ENCODE results near the gene KDM5A. TPM values are rescaled to one million over a fixed set of nuclear protein-coding genes. Genes with fewer than 3 reads are reported as not detected.

The KDM5A gene
- total RNA-seq, 1 experiment from 2014 or later: 56.9 TPM

GRCh38 chr12:272942-273341 is 116.2 kb downstream of the KDM5A start:
- Histone ChIP-seq H3T11ph (ENCODE audit: low read length) (no peak overlapping the region), H2BK5ac (ENCODE audit: insufficient read length, low read length) (no peak overlapping the region), H3K9ac (ENCODE audit: extremely low read depth, insufficient read length, low read length) (no peak overlapping the region), H3K27me3 (ENCODE audit: insufficient read depth, low read length) (no peaks in the 10 kb centered on the region), H4K91ac (ENCODE audit: insufficient read length, low read depth, low read length) (no peak overlapping the region), H2AFZ (ENCODE audit: low read length) (no peak overlapping the region), H2BK20ac (ENCODE audit: low read depth, low read length, poor library complexity, severe bottlenecking) (no peak overlapping the region), H2BK15ac (ENCODE audit: low read depth, low read length) (no peak overlapping the region), H3K27ac (ENCODE audit: insufficient read length, low read depth, low read length) (no peak overlapping the region), H3K79me2 (ENCODE audit: insufficient read depth, low read length) (no peaks in the 10 kb centered on the region), H3K56ac (ENCODE audit: insufficient read length, low read depth, low read length) (no peak overlapping the region), H3K18ac (ENCODE audit: insufficient read length, low read depth, low read length) (no peak overlapping the region), H3K9me3 (ENCODE audit: control insufficient read depth, low read depth, low read length) (no peaks in the 10 kb centered on the region), H3K23me2 (ENCODE audit: insufficient read length, low read depth, low read length, poor library complexity, severe bottlenecking) (no peaks in the 10 kb centered on the region), H4K20me1 (ENCODE audit: control insufficient read depth, insufficient read depth, insufficient read length) (no peaks in the 10 kb centered on the region), H2AK5ac (ENCODE audit: insufficient read length, low read length) (no peak overlapping the region), H4K5ac (ENCODE audit: insufficient read length, low read depth, low read length) (no peak overlapping the region), H3K14ac (ENCODE audit: insufficient read depth, low read length) (no peak overlapping the region), H3K23ac (ENCODE audit: insufficient read length, low read depth, low read length) (no peak overlapping the region), H2BK12ac (ENCODE audit: insufficient read length, low read depth, low read length) (no peak overlapping the region), H4K8ac (replicated peaks; ENCODE audit: insufficient read length, low read depth, low read length) (no peak overlapping the region), H3K4me2 (ENCODE audit: insufficient read depth, insufficient read length, low read length) (no peak overlapping the region), H3K4ac (ENCODE audit: low read depth, low read length) (no peak overlapping the region), H2BK120ac (ENCODE audit: low read depth, low read length, poor library complexity, severe bottlenecking) (no peak overlapping the region), H3K79me1 (ENCODE audit: insufficient read depth, low read depth, low read length, poor library complexity, severe bottlenecking) (no peaks in the 10 kb centered on the region), H3K4me1 (ENCODE audit: insufficient read depth, low read length) (no peaks in the 10 kb centered on the region)
- Mint-ChIP-seq H3K4me3 (no peak overlapping the region), H3K4me1 (no peaks in the 10 kb centered on the region), H3K27ac (no peak overlapping the region), H3K27me3 (ENCODE audit: low read depth) (peaks cover 4% of the 10 kb centered on the region; the same call in 1 of the 2 replicates), H3K9me3 (peaks cover 0 to 3% of the 10 kb centered on the region in 2 experiments; a peak in 1 of 5 replicates), H3K36me3 (ENCODE audit: insufficient read depth in 1 of 3, low read depth in 3 of 3) (no peaks in the 10 kb centered on the region)
- no CpG with 5 or more reads among the region's 6 CpGs for WGBS (ENCODE audit: extremely low coverage, insufficient read length, low lambda C conversion rate)
- DNase-seq: no peak
- TF ChIP-seq CTCF (conservative IDR thresholded peaks at IDR 0.05): no peak

Data from H9 (cell line).